Activated naive CD4-positive, alpha-beta T cell treated with anti-CD3 and anti-CD28 coated beads for 36 hours (primary cell): ENCODE measurements around the gene SLC38A7. TPM values are rescaled to one million over a fixed set of nuclear protein-coding genes. Genes with fewer than 3 reads are reported as not detected.

Experiments
- CTCF ChIA-PET: fragments of 350-600 bp; sonication (Branson Sonifier 250); formaldehyde crosslinking; loops from one replicate; lab custom pipeline; 2021; ENCODE audit warnings: antibody characterized with exemption; lab: Charles Lee
- DNase-seq: peaks from one replicate; pipeline ENCODE4 v3.0.0-alpha.2; 2020
- H3K27ac Mint-ChIP-seq: one replicate; pipeline ENCODE4 v1.8.0; 2021; ENCODE audit warnings: mild to moderate bottlenecking, mixed read lengths
- H3K27me3 Mint-ChIP-seq: one replicate; pipeline ENCODE4 v1.8.0; 2021; ENCODE audit warnings: low read depth, mixed read lengths
- H3K36me3 Mint-ChIP-seq: one replicate; pipeline ENCODE4 v1.8.0; 2021; ENCODE audit warnings: low read depth, mixed read lengths
- H3K4me1 Mint-ChIP-seq: one replicate; pipeline ENCODE4 v1.8.0; 2021; ENCODE audit warnings: low read depth, mixed read lengths
- H3K4me3 Mint-ChIP-seq: one replicate; pipeline ENCODE4 v1.8.0; 2021; ENCODE audit warnings: mild to moderate bottlenecking, moderate library complexity, mixed read lengths
- H3K9me3 Mint-ChIP-seq: one replicate; pipeline ENCODE4 v1.8.0; 2021; ENCODE audit warnings: mixed read lengths
- intact Hi-C: fragments of 100-400 bp; cut with micrococcal nuclease; formaldehyde crosslinking; loops from one replicate; pipeline ENCODE4 v1.15.1; 2023
- total RNA-seq, 2 experiments: library from RNA; stranded (reverse); gene quantifications; one replicate each; pipeline ENCODE4 v1.2.3, GENCODE V29; 2021

SLC38A7 gene
- total RNA-seq = 1 to 10 TPM; 4.3 to 4.6 TPM

DNA sequence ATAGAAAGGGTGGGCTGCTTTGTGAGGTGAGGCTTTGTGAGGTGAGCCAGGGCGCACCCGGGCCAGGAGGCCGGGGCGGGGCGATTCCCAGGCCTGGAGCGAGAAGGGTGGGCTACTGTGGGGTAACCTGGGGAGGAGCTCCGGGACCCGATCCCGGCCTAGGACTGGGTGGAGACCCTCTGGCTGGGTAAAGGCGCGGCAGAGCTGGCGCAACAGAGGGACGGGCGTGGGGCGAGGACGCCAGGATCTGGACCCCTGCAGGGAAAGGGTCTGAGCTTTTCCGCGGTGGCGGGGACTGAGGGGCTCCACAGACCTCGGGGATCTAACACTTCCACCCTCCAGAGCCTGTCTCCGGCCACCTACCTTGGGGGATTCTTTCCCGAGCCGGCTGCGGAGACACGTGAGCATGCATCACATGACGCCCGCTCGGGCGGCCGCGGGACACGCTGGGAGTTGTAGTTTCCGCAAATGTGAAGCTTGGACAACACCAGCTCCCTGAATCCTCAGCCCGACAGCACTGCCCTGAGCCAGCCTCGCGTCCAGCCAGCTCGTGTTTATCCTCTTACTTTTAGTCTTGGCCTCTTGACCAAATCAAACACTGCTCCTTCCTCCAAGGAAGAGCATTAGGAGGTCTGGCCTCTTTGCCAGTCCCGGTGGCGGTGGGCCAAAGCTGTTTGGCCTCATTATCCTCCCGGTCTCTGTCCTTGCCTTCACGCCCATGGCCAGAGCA, at the start of gene SLC38A7:
Gene SLC38A7, minus strand, starts transcription at position 417 of the 730 bp plus-strand sequence. CDS start 4,644 bp downstream, outside the sequence.
- Mint-ChIP-seq H3K36me3 (peaks cover 2% of the 10 kb centered on the region), H3K27ac (peak within 1 kb of the TSS; percentile 8), H3K4me1 (peaks cover 15% of the 10 kb centered on the region), H3K9me3 (no peaks in the 10 kb centered on the region), H3K27me3 (no peaks in the 10 kb centered on the region), H3K4me3 (peak within 1 kb of the TSS; percentile 89)
- CTCF ChIA-PET = interaction anchor here (0.5 to 2.5 kb wide), 6 partner anchors 9 to 124 kb away, joined by 3 to 12 read pairs (median 4); no protein-coding TSS in a partner anchor
- DNase-seq = peak; percentile 78
- intact Hi-C loops = loop anchor here (1.0 to 5.0 kb wide), 3 partner anchors 48 to 172 kb away; no protein-coding TSS in a partner anchor

DNA sequence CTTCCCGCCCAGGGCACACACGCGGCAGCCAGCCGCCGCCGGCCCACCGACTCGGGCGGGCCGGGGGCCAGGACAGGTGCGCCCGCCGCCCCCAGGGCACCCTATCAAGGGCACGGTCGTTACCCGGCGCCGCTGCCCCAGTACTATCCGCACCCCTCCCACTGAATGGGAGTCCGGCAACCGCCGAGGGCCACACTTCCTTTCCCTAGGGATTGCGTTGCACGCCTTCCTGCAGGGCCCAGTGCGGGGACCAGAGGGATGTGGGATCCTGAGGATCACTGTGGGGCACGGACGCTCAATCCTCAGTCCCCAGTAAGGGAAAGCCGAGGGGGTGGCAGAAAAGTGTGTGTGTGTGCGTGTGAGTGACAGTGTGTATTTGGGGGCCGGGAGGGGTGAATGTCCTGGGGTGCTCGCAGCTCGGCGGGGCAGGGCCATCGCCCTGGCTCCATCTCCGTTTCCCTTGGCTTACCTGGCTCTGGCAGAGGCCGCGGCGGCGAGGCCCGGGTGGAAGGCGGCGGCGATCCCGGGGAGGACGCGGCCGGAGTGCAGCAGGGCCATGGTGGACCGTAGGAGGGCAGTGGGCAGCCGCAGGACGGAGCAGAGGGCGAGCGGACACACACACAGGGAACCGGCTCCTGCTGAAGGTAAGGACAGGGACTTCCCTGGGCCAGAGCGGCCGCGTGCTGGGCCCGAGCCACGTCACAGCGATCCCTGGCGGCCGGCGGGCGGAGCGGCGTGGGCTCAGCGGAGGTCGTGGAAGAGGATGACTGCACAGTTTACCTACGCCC, 49.3 kb upstream of the SLC38A7 start, which contains the start of gene GOT2:
Gene GOT2, minus strand, starts transcription at position 646 of the 788 bp plus-strand sequence. Its CDS starts 88 bp downstream, at position 558.
- DNase-seq = peak; percentile 83
- peaks cover 13% of the 10 kb centered on the region for H3K36me3 Mint-ChIP-seq
- peak within 1 kb of the TSS; percentile 95 for H3K4me3 Mint-ChIP-seq
- CTCF ChIA-PET = interaction anchor here (0.5 to 2.7 kb wide), 4 partner anchors 22 to 322 kb away, joined by 3 to 12 read pairs (median 4); no protein-coding TSS in a partner anchor
- H3K4me1 Mint-ChIP-seq = peaks cover 42% of the 10 kb centered on the region
- H3K27ac Mint-ChIP-seq = peak within 1 kb of the TSS; percentile 84
- intact Hi-C loops = loop anchor here (2.0 to 10.0 kb wide), 5 partner anchors 341 to 858 kb away; partner anchors contain the start of genes CFAP20, GINS3 and MMP15
- H3K9me3 Mint-ChIP-seq = no peaks in the 10 kb centered on the region
- H3K27me3 Mint-ChIP-seq = no peaks in the 10 kb centered on the region

DNA sequence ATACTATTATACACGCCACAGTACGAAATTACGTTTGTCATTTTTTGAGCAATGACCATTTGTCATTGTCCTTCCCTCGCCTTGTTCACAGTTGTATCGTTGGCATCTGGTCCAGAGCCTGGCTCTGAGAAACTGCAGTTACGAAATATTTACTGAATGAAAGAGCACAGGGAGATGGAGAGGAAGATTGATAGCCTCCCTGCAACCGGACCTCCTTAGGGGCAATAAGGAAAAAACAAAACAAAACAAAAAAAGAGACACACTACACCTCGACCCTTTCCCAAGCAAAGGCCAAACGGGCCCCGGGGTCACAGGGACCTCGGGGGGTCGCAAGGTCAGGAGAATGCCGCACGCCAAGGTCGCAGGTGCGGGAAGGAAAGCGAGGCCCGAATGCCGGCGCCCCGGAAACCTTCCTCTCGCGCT, 48.7 kb upstream of the SLC38A7 start:
- Mint-ChIP-seq H3K9me3 (no peaks in the 10 kb centered on the region), H3K4me3 (peak overlapping the region; percentile 80), H3K27me3 (no peaks in the 10 kb centered on the region), H3K36me3 (peaks cover 14% of the 10 kb centered on the region), H3K27ac (peak overlapping the region; percentile 76), H3K4me1 (peaks cover 42% of the 10 kb centered on the region)
- CTCF ChIA-PET = interaction anchor here (2.7 kb wide), 1 partner anchor 23 kb away, joined by 12 read pairs; no protein-coding TSS in a partner anchor
- intact Hi-C loops = loop anchor here (2.0 to 10.0 kb wide), 5 partner anchors 340 to 859 kb away; partner anchors contain the start of genes CFAP20, GINS3 and MMP15
- no peak for DNase-seq

DNA sequence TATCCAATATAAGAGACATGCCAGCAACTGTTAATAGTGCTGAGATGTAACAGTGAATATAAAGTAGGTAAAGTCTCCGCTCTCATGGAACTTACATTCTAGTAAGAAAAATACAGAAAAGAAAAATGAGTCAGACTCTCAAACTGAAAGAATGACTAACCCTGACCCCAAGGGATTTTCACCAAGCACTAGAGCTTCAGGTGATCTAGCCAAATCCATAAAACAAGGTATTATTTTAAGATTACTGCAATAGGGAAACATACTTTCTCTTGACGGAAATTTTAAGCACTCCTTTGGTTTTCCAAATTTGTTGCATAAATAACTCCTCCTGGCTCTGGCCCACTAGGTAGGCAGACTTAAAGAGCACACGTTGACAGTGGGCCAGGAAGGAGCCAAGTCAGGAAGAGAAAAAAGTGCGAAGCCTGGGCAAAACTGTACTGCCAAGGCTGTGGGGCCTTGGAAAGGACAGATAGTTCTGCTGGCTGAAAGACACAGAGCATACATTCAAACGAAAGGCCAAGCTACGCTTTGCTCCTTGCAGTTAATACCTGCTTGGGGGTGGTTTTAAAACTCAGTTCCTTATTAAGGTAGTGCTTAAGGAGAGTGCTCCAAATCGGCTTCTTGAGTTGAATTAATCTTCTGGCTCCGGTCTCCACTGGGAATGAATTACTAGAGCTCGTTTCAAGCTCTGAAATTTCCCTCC, 48.1 kb upstream of the SLC38A7 start:
- H3K27ac Mint-ChIP-seq = peak overlapping the region; percentile 76
- no peaks in the 10 kb centered on the region for H3K27me3 Mint-ChIP-seq
- H3K4me1 Mint-ChIP-seq = peaks cover 46% of the 10 kb centered on the region
- no peaks in the 10 kb centered on the region for H3K9me3 Mint-ChIP-seq
- peak overlapping the region; percentile 80 for H3K4me3 Mint-ChIP-seq
- peak; percentile 12 for DNase-seq
- intact Hi-C loops = loop anchor here (1.0 to 10.0 kb wide), 11 partner anchors 24 to 860 kb away; partner anchors contain the start of genes CFAP20, GINS3, MMP15 and SETD6
- H3K36me3 Mint-ChIP-seq = peaks cover 14% of the 10 kb centered on the region
- CTCF ChIA-PET = interaction anchor here (2.7 kb wide), 1 partner anchor 23 kb away, joined by 12 read pairs; no protein-coding TSS in a partner anchor

- CTCF ChIA-PET = interaction anchor here (0.6 to 3.4 kb wide), 2 partner anchors 25 to 208 kb away, joined by 4 to 13 read pairs; no protein-coding TSS in a partner anchor
- intact Hi-C loops = loop anchor here (5.0 to 10.0 kb wide), 3 partner anchors 494 to 861 kb away; partner anchors contain the start of gene MMP15
Measured at GRCh38 chr16:58730724-58731370, 46.3 kb upstream of the SLC38A7 start.

DNA sequence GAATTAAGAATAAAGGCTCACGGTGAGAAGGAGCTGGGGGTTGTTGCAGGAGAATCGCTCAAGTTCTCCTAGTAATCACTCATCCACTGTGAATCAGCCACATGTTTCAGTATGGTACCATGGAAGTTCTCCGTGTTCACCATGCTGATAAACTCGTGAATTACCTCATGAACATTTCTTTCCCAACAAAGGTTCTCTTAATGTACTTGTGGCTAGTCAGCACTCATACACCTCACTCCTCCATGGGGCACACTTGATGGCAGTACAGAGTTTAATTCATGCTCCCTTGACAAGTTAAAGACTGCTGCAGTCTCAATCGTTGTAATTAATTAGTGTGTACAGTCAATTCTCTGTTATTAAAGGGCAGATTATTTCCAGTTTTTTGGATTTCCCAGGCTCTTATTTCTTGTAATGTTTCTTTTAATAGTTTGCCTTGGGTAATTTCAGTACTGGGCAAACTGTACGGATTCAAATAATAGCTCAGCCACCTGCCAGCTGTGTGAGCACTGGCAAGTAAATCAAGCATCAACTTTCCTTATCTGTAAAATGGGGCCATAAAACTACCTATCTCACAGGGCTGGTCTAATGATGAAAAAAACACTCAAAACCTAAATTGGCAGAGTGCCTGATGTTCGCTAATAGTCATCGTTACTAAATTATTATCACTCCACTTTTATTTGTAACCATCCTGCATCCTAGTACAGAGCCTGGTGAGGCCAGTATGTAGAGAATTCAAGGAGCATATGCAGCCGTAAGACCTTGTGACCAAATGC, 43.4 kb upstream of the SLC38A7 start:
- no peak overlapping the region for H3K27ac Mint-ChIP-seq
- H3K4me3 Mint-ChIP-seq = no peak overlapping the region
- H3K9me3 Mint-ChIP-seq = no peaks in the 10 kb centered on the region
- CTCF ChIA-PET = interaction anchor here (3.4 kb wide), 1 partner anchor 28 kb away, joined by 13 read pairs; no protein-coding TSS in a partner anchor
- intact Hi-C loops = no loop called here
- no peak for DNase-seq
- peaks cover 40% of the 10 kb centered on the region for H3K4me1 Mint-ChIP-seq
- peaks cover 19% of the 10 kb centered on the region for H3K36me3 Mint-ChIP-seq
- H3K27me3 Mint-ChIP-seq = no peaks in the 10 kb centered on the region

More at GRCh38 chr16:58730724-58731370, 46.3 kb upstream of the SLC38A7 start:
- H3K4me1 Mint-ChIP-seq = peaks cover 49% of the 10 kb centered on the region
- no peaks in the 10 kb centered on the region for H3K9me3 Mint-ChIP-seq
- DNase-seq = no peak
- peaks cover 14% of the 10 kb centered on the region for H3K36me3 Mint-ChIP-seq
- no peak overlapping the region for H3K27ac Mint-ChIP-seq
- no peak overlapping the region for H3K4me3 Mint-ChIP-seq
- H3K27me3 Mint-ChIP-seq = no peaks in the 10 kb centered on the region

GRCh38 chr16:58727028-58727781, 42.6 kb upstream of the SLC38A7 start:
- Mint-ChIP-seq H3K27me3 (no peaks in the 10 kb centered on the region), H3K36me3 (peaks cover 19% of the 10 kb centered on the region), H3K9me3 (no peaks in the 10 kb centered on the region), H3K4me1 (peaks cover 34% of the 10 kb centered on the region), H3K4me3 (no peak overlapping the region), H3K27ac (no peak overlapping the region)
- CTCF ChIA-PET = interaction anchor here (0.6 kb wide), 1 partner anchor 150 kb away, joined by 3 read pairs; no protein-coding TSS in a partner anchor
- intact Hi-C loops = no loop called here
- no peak for DNase-seq

GRCh38 chr16:58723109-58723508, 38.5 kb upstream of the SLC38A7 start:
- no peaks in the 10 kb centered on the region for H3K9me3 Mint-ChIP-seq
- H3K4me1 Mint-ChIP-seq = peaks cover 6% of the 10 kb centered on the region
- H3K27ac Mint-ChIP-seq = no peak overlapping the region
- no peak overlapping the region for H3K4me3 Mint-ChIP-seq
- H3K36me3 Mint-ChIP-seq = peaks cover 29% of the 10 kb centered on the region
- intact Hi-C loops = no loop called here
- CTCF ChIA-PET = no interaction called here
- no peak for DNase-seq
- no peaks in the 10 kb centered on the region for H3K27me3 Mint-ChIP-seq

DNA sequence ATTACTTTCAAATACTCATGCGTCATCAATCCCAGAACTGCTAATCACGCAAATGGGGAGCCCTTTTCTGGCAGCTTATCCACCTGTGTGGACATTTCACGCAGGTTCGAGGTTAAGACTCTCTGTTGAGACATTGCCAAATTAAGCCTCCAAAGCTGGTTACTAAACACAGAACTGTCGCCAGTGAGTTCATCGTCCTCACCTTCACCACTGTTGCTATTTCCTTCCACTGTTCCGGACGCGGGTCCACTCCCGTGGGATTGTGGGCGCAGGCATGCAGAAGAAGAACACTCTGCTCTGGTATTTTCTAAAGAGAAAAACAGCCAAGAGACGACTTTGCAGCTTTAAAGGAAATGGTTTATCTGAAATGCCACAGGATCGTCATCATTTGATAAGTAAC, 33.4 kb upstream of the SLC38A7 start:
- Mint-ChIP-seq H3K27me3 (no peaks in the 10 kb centered on the region), H3K4me3 (no peak overlapping the region), H3K27ac (no peak overlapping the region), H3K4me1 (no peaks in the 10 kb centered on the region), H3K36me3 (peaks cover 49% of the 10 kb centered on the region), H3K9me3 (no peaks in the 10 kb centered on the region)
- DNase-seq = no peak
- intact Hi-C loops = no loop called here
- CTCF ChIA-PET = no interaction called here

DNA sequence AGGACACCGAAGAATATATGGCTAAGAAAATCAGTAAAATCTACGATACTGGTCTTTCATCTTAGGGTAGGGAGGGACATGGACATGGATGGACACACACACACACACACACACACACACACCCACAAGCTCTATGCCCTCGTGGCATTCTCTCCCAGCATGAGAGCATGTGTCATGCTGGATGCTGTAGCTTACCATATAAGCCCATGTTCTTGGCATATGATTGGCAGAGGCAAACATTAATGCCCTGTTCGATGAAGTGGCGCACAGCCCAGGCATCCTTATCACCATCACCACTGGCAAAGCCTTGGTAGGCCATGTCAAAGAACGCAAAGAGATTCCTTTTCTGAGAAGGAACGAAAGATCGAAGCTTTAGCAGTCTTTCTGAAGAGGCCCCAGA, 31.9 kb upstream of the SLC38A7 start:
- Mint-ChIP-seq H3K36me3 (peaks cover 55% of the 10 kb centered on the region), H3K27ac (no peak overlapping the region), H3K4me3 (no peak overlapping the region), H3K9me3 (no peaks in the 10 kb centered on the region), H3K27me3 (no peaks in the 10 kb centered on the region), H3K4me1 (no peaks in the 10 kb centered on the region)
- CTCF ChIA-PET = interaction anchor here (0.6 kb wide), 1 partner anchor 17 kb away, joined by 5 read pairs; no protein-coding TSS in a partner anchor
- intact Hi-C loops = no loop called here
- no peak for DNase-seq
